Activated CD8-positive, alpha-beta memory T cell treated with anti-CD3 and anti-CD28 coated beads for 4 hours (primary cell): ENCODE data around the gene TMEM229B.

Source experiments
- DNase-seq, 2 donors: peaks; one replicate each; pipeline ENCODE4 v3.0.0-alpha.2; 2020; ENCODE audit warnings: low read depth in 2 of 2

Gene TMEM229B

DNA sequence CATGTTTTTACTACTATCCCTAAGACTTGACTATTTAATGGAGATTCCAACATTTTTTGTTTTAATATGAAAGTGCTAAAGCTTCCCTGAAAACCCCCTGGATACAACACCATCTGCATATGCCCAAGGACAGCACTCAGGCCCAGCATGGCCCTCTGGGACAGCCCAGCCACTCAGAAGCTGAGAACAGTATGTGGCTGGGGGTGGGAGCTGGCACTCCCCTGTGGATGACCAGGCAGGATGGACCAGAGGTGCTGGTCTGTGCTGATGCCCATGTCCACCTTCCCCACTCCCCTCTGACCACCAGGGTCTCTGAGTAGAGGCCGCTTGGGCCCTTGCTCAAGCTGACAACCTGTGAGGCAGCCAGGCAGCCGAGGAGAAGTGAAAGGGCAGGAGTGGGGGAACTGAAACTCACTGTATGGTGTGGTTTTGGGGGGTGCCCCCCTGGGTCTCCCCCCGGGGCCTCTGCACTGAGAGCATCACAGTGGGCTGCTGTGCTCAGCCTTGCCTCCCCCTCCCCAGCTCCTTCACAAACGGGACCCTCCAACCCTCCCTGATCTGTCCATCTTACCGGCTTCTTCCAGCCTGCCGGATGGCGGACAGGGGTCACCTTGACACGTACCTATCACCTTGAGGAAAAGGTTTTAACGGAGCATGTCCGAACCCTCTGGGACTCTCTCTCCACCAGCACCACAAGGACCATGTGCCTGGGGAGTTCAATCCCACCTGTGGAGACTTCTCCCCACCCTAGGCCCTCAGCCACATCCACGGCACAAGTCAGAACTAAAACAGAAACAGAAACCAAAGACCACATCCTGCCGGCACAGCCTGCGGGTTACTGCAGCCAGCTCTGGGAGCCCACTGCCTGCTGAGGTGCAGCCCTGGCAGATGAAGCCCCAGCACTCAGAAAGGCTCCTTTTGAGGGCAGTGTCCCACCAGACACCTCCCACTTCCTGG, at the start of gene TMEM229B:
TSS of gene TMEM229B (minus strand) at position 785 of the 957 bp plus-strand sequence. CDS start 14,798 bp downstream, outside the sequence.
- DNase-seq, result peak; percentile 48 to 54

DNA sequence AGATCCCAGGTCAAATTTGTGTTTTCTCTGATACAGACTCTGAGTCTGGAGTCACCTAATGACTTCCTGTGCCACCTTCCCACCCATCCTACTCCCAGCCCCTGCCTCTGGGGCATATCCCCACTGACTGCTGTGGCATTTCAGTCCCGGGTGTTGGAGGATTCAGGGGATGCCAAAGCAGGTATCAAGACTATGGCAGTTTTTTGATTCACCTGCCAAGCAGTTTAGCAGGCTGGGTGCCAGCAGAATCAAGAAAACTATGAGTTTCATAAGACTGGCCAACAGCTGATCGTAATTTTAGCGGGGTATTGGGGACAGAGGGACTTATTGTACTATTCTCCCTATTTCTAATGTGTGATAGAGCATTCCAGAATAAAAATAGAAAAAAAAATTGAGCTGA, 49.2 kb upstream of the TMEM229B start:
- DNase-seq, result no peak

DNA sequence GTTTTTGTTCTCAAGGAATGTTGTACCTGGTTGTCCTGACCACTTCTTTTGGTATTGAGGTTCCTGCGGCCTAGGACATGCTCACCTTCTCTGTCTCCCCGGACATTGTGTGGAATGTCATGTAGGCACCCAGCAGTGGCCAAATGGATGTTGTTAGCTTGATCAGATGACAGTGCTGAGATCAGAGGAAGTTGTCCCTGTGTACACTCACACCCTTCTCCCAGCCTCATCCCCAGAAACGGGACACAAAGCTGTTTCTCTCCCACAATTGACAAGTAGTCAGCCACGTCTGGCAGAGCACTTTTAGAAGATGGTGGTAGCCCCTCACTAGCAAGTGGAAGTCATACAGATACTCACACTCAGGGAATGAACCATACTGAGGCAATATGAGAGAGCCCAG, 47.6 kb upstream of the TMEM229B start:
- DNase-seq, result no peak

DNA sequence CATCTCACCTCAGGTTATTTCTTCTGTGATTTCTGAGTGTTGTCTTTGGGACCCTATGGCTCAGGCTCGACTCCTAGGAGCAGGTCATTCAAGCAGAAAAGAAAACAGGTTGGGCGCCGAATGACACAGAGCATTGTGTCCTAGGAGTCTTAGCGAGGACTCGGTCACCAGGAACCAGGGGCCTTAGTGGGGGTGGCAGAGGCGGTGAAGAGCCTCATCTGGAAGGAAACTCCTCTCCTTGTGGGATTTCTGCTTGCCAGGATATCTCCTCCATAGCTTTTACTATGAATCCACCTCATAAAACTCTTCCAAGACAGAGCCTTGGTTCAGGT, 45.2 kb upstream of the TMEM229B start:
- no peak for DNase-seq

DNA sequence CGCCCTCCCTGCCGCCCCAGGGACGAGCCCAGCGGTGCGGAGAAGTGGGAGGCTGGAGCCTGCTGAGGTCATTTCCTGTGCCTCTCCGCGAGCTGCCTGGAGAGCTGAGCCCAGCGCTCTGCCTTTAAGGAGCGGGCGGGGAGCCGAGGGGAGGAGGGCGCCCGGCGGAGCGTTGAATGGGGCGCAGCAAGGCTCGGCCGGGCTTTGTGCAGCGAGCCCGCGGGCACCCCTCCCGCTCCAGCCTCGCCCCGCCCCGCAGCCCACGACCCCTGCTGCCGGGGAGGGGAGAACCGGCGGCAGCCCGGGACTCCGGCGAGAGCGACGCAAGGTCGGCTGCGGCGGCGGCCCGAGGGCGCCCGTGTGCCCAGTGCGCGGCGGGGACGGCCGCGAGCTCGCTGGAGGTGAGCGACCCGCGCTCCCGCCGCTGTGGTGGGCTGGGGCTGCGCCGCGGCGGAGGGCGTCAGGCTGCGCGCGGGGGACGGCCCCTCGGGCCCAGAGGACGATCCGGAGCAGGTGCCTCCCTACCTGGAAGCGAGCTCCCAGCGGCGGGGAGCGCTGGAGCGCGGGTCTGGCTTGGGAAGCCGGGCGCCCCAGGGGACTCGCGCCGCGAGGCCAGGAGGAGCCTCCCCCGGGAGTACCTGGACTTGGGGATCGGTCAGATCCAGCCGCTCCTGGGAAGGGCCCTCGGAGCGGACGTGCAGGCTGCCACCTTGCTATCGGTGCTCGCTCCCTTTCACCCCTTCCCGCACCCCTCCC, 44.7 kb upstream of the TMEM229B start, which contains the start of gene PLEKHH1:
TSS of gene PLEKHH1 (plus strand) at position 293 of the 756 bp plus-strand sequence. CDS start 8,578 bp downstream, outside the sequence.
- peak in 1 of 2 donors; percentile 19 for DNase-seq

DNA sequence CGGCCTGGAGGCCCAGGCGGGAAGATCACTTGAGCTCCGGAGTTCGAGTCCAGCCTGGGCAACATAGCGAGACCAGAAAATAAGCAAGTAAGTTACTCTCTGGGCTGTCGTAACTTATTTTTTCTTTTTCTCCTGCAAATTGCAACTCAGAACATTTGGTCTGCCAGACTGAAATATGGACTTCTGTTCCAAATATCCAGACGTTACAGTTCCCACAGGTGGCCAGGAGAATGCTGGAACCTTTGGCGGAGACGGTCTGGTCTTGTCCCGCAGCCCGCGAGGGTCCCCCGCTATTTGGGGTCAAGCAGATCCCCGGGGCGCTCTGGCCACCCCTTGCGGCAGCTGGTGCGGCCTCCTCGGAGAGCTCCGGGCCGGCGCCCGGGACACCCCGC, 44.1 kb upstream of the TMEM229B start:
- DNase-seq, result no peak

DNA sequence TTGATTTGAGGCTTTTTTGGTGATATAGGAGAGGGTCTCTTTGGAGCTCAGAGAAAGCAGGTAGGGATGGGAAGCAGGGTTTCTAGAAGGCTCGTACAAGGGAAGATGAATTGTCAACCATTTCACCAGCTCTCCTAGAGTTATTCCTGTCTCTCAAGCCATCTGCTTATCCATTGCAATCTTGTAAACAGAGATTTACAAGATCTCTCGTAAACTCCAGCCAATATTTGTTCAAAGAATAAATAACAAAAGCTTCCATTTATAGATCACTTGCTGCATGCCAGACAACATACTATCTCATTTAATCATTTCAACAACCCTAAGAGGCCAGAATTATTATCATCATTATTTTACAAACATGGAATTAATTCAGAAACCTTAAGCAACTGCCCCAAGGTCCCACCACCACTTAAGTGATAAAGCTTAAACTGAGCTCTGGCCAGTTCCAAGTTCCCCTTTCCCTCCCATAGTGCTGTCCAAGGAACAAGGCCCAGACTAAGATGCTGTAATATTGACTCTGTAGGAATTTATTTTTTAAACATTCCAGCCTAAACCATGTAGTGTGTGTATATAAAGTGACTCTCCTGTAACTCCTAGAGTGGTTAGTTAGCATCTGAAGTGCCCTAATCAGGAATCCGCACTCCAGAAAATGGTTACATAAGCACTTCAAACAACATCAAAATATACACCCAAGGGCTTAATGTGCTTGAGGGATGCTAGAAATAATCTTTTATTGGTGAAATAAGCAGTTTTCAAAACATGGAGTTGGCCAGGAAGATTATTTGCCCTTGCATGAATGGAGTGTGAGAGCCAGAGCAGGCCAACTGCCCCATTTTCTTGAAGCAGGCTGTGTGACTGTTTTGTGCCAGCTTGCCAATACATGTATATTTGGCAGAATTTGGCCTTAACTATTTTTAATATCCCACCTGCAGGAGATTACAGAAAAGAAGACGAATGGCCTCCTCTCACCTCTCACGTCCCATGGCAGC, 41.7 kb upstream of the TMEM229B start:
- no peak for DNase-seq

DNA sequence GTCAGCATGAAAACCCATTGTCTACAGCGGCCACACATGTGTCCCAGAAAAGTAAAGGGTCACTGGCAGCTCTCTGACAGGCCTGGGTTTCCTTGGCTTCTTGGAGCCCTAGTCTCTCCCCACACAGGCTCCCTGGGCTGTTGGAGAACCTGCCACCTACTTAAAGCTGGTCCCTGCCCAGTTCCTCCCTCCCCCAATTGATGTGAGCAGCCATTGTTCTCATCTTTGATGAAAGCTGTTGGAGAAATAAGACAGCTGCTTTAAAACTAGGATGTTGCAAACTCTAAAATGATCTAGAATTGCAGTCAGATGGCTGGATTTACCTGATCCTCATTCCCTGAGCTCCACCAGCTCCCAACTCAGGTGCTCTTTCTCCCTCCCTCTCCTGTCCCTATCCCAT, 39.8 kb upstream of the TMEM229B start:
- no peak for DNase-seq

DNA sequence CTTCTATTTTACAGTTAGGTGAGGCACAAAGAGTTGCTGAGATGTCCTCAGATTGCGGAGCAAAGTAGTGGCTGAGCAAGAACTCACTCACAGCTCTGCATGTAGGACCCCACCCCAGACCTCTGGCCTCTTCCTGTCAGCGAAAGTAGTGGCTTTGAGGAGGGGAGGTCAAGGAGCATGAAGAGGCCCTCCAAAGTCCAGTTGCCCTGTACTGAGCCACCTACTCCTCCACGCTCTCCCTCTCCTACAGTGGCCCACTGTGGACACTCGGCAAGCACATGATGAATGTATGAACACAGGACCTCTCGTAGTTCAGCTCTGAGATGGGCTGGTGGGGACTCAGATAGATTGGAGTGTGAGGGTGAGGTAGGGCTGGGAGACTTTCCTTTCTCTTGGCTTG, 39.2 kb upstream of the TMEM229B start:
- no peak for DNase-seq

DNA sequence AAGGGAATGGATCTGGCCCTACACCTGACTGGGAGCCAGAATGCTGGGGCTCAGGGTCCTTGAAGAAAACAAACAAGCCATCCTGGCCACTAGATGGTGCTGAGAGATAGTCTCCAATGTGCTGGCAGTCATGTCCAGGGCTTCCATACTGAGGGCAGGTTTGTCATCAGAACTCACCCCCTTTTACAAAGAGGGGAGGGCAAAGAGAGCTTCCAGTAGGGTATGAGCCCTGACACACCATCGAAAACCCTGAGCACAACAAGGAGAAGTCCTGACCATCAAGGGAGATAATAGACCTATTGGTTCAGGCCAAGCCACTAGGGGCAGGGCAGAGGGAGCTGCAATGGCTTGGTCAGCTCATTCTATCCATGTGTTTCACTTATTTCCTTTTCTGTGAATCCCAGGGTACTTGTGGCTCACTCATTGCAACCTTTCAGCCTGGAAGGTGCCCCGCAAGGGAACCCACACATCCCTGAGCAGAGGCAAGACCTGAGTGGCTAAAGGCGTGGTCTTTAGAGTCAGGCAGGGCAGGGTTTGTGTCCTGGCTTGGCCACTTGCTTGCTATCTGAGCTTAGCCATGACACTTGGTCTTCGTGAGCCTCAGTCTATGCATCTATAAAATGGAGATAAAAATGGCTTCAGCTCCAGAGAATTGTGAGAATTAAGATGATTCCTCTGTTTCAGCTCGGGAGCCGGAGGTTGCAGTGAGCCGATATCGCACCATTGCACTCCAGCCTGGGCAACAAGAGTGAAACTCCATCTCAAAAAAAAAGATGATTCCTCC, 38.3 kb upstream of the TMEM229B start:
- no peak for DNase-seq

DNA sequence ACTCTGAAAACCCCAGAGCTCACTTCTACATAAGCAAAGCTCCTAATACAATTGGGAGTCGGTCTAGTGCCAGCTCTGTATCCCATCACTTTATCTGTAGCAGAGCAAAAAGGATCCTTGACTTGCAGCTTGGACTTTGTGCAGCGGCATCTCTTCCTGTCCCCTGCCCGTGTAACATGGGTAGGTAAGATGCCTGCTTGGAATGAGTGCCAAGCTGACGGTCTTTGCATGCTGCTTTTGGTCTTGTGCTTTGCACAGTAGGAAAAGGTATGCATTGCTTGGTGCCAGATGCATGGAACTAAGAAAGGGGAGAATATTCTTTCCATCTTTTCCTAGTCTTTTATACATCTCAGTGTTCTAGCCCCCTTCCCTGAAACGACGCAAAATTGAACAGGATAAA, 37.7 kb upstream of the TMEM229B start:
- no peak for DNase-seq

DNA sequence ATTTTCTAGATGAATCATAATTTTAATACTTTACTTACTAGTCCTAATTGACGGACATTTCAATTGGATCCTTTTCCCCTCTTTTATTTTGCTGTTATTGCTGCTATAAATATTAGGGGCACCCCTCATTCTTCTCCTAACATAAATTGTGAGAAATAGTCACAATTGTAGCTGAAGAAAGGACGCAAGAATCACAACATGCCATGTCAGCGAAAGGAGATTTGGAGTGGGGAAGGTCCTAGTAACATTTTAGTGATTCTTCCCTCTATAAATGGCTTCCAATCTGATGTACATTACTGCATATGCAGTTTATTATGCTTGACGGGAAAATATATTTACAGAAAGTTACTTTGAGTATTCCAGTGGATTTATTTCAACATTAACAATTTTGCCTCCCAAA, 36.9 kb upstream of the TMEM229B start:
- DNase-seq, result no peak

DNA sequence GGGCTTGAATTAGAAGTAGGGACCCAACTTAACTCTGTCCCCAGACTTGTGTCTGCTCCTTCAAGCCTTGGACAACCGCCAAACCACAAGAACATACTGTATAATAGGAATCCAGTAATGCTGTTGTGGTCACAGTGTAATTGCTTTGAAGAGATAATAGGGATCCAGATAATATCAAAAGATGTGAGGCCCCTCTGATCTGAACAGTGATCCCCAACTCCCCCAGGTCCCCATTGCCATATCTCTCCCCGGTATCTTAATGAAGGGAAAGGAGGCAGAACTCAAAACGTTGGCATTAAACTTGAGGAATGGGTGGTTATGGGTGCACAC, 36.1 kb upstream of the TMEM229B start:
- DNase-seq, result no peak

DNA sequence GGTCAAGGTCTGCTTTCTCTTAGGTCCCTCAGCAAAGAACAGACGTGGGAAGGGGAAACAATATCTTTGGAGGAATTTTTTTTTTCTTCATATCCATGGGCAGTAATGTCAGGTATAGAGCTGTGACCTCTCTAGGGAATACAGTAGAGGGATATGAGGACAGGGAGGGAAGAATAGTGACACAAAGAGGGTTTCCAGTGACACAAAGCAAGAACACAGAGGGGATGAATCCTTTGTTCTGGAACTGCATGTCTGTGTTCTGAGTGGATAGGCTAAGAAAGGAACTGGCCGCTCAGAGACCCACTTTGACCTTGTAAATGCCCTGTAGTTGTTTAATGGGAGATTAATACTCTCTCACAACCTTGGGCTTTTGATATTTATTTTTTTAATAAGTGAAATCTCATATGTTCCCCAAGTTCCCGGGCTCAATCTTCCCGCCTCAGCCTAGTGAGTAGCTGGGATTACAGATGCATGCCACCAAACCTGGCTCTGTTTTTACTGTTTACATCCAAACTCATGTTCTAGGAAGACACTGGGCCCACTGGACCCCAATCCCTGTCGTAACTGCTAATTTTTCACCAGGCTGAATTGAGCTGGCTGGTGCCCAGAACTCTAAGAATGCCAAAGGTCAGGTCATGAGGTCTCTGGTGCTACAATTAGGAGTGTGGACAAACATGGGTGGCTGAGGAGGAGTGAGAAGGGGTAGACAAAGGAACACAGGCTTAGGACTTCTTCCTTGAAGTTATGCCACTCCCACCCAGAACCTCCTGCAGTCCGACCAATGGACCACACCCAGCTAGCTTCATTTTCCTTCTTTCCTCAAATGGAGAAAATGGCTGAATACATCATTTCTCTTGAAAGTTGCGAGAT, 35.5 kb upstream of the TMEM229B start:
- DNase-seq, result no peak

DNA sequence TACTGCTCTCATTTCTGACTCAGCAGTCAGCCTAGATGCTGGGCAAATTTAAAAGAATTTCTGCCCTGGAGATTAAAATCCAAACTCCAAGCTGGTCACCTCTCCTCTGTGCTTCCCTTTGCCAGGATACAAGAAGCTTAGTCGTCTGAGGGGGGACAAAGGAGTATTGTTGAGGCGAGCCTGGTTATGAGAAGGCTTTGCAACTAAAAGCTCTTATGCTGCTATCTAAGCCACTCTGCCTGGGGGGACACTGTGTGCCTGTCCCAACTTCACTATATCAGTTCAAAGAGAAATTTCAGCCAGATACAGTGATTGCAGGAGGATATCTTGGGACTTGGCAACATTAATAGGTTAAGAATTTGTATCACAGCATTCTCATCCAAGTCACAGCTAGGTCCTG, 33.7 kb upstream of the TMEM229B start:
- no peak for DNase-seq

DNA sequence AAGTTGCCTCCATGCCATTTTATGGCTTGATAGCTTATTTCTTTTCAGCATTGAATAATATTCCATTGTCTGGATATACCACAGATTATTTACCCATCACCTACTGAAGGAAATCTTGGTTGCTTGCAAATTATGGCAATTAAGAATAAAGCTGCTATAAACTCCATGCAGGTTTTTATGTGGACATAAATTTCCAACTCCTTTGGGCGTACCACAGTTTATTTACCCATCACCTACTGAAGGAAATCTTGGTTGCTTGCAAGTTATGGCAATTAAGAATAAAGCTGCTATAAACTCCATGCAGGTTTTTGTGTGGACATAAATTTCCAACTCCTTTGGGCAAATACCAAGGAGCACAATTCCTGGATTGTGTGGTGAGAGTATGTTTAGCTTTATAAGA, 32.0 kb upstream of the TMEM229B start:
- no peak for DNase-seq

DNA sequence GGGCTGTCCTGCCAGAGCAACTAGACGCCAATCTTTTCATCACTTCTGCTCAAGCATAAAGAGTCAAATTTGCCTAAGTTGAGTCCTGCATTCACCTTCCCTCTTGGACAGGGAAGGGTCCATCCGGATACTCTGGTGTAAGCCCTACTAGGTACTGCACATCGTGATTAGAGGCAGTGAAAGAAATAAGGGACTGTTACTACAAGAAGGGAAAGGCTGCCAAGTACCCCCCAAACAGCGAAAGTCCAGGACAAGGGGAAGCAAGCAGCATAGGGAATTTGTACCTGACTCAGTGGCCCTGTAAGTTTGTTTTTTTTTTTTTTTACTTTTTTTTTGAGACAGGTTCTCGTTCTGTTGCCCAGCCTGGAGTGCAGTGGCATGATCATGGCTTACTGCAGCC, 30.9 kb upstream of the TMEM229B start:
- DNase-seq, result no peak

DNA sequence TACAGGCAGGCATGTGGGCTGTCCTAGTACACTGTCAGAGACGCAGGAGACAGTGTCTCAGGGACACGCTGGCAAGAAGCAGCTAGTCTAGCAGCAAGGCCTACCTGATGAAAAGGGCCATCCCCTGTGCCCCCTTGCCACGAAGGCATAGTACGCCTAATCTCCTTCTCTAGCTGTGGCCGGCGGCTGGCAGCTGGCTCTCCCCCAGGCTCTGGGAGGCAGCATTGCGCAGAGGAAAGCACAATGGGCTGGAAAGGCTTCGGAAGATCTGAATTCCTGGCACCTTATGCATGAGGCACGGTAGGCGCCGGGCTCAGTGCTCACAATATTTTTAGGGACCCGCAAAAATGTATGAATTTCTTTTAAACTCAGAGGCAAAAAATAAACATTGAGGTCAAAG, 28.6 kb upstream of the TMEM229B start:
- DNase-seq, result no peak

DNA sequence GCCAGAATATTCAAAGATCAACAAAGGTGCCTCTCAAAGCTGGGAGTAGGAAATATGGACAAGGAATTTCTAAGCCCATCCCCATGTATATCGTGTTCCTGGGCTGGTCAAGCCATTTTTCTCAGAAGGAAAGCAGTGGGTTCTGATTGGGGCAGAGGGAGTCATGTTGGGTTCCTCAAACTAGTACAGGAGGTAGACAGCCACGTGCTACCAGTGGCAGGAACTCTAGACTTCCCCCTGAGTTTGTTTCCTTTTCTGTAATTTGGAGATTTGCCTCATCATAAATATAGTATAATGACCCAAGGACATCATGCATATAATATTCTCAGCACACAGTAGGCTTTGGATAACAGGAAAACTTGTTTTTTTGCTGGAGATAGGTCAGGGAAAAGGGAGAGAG, 28.2 kb upstream of the TMEM229B start:
- DNase-seq, result no peak
